ENCODE measurements around the gene AQR. TPM values are rescaled to one million over a fixed set of nuclear protein-coding genes. Genes with fewer than 3 reads are reported as not detected.

Gene AQR
- total and polyA plus RNA-seq, 2 of the 13 experiments (the other 11 are each of a cell fraction or from before 2014, with no cell fraction given): 18.7 to 31.3 TPM

DNA sequence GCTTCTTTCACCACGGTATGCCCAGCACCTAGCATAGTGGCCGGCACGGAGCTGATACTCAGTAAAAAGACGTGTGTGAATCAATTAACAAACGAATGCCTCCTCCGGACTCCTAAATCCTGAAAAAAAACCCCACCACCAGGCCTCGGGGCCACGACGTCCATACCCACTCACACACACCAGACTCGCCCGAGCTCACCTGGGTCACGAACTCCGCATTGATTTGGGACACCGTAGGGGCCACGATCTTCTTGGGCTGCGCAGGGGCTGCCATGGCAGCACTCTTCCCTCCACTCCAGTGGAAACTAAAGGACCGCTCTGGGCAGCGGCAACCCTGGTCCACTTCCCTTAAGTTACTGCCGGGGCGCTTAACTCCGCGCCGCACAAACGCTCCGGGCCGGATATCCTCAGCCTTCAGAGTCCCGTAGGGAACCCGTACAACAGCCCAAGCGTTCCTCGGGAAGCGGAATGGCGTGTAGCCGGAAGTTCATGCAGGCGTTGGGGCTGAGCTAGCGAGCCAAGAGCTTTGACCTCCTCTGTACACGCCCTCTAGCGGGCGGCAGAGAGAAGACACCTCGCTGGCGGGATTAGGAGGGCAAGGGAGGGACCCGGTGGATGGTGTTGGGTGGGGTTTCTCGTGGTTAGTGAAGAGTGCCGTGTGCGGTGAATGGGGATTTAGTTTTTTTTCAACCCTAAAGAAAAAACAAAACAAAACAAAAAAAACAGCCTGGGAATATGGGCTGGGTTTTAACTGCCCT is at the start of gene AQR (continued):
- TF ChIP-seq, protein P1, sequence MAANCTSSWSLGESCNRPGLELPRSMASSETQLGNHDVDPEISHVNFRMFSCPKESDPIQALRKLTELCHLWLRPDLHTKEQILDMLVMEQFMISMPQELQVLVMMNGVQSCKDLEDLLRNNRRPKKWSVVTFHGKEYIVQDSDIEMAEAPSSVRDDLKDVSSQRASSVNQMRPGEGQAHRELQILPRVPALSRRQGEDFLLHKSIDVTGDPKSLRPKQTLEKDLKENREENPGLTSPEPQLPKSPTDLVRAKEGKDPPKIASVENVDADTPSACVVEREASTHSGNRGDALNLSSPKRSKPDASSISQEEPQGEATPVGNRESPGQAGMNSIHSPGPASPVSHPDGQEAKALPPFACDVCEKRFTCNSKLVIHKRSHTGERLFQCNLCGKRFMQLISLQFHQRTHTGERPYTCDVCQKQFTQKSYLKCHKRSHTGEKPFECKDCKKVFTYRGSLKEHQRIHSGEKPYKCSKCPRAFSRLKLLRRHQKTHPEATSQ (CRISPR knock-in tag; IDR thresholded peaks at IDR 0.05; ENCODE audit: borderline replicate concordance): peak; percentile 73; the same call in 1 of the 2 replicates
- peak; percentile 86; the same call in 1 of the 2 replicates for TF ChIP-seq MIER3 (CRISPR knock-in tag; IDR thresholded peaks at IDR 0.05; ENCODE audit: borderline replicate concordance)
- TF ChIP-seq ZNF44 (CRISPR knock-in tag; IDR thresholded peaks at IDR 0.05): 0 out of 2 replicates have a peak, but pooled peaks have one; percentile 66
- TF ChIP-seq NFKB2 (CRISPR knock-in tag; IDR thresholded peaks at IDR 0.05; ENCODE audit: borderline replicate concordance): peak; percentile 78; the same call in 1 of the 2 replicates
- 0 out of 2 replicates have a peak, but pooled peaks have one; percentile 73 for TF ChIP-seq ZNF552 (CRISPR knock-in tag; IDR thresholded peaks at IDR 0.05; ENCODE audit: borderline replicate concordance)
- TF ChIP-seq, protein P2, sequence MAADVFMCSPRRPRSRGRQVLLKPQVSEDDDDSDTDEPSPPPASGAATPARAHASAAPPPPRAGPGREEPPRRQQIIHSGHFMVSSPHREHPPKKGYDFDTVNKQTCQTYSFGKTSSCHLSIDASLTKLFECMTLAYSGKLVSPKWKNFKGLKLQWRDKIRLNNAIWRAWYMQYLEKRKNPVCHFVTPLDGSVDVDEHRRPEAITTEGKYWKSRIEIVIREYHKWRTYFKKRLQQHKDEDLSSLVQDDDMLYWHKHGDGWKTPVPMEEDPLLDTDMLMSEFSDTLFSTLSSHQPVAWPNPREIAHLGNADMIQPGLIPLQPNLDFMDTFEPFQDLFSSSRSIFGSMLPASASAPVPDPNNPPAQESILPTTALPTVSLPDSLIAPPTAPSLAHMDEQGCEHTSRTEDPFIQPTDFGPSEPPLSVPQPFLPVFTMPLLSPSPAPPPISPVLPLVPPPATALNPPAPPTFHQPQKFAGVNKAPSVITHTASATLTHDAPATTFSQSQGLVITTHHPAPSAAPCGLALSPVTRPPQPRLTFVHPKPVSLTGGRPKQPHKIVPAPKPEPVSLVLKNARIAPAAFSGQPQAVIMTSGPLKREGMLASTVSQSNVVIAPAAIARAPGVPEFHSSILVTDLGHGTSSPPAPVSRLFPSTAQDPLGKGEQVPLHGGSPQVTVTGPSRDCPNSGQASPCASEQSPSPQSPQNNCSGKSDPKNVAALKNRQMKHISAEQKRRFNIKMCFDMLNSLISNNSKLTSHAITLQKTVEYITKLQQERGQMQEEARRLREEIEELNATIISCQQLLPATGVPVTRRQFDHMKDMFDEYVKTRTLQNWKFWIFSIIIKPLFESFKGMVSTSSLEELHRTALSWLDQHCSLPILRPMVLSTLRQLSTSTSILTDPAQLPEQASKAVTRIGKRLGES (CRISPR knock-in tag; IDR thresholded peaks at IDR 0.05; ENCODE audit: borderline replicate concordance): 0 out of 2 replicates have a peak, but pooled peaks have one; percentile 46
- peak; percentile 74 for TF ChIP-seq JUND (CRISPR knock-in tag; IDR thresholded peaks at IDR 0.05)
- no peak for TF ChIP-seq ZNF20 (CRISPR knock-in tag; IDR thresholded peaks at IDR 0.05)
- peak; percentile 20; the same call in 1 of the 2 replicates for TF ChIP-seq ZNF12 (CRISPR knock-in tag; IDR thresholded peaks at IDR 0.05)
- peak; percentile 93 for TF ChIP-seq ZNF605 (CRISPR knock-in tag; IDR thresholded peaks at IDR 0.05)
- TF ChIP-seq ZNF615 (CRISPR knock-in tag; IDR thresholded peaks at IDR 0.05; ENCODE audit: borderline replicate concordance): 0 out of 2 replicates have a peak, but pooled peaks have one; percentile 42
- 0 out of 2 replicates have a peak, but pooled peaks have one; percentile 65 for TF ChIP-seq ZFP82 (CRISPR knock-in tag; IDR thresholded peaks at IDR 0.05; ENCODE audit: borderline replicate concordance)
- TF ChIP-seq SAFB2 (CRISPR knock-in tag; IDR thresholded peaks at IDR 0.05; ENCODE audit: borderline replicate concordance, low read depth): peak; percentile 54; the same call in 1 of the 2 replicates
- TF ChIP-seq MED8 (CRISPR knock-in tag; IDR thresholded peaks at IDR 0.05; ENCODE audit: insufficient replicate concordance): no peak
- TF ChIP-seq TRIM24 (CRISPR knock-in tag; IDR thresholded peaks at IDR 0.05): no peak
- TF ChIP-seq, protein P3, sequence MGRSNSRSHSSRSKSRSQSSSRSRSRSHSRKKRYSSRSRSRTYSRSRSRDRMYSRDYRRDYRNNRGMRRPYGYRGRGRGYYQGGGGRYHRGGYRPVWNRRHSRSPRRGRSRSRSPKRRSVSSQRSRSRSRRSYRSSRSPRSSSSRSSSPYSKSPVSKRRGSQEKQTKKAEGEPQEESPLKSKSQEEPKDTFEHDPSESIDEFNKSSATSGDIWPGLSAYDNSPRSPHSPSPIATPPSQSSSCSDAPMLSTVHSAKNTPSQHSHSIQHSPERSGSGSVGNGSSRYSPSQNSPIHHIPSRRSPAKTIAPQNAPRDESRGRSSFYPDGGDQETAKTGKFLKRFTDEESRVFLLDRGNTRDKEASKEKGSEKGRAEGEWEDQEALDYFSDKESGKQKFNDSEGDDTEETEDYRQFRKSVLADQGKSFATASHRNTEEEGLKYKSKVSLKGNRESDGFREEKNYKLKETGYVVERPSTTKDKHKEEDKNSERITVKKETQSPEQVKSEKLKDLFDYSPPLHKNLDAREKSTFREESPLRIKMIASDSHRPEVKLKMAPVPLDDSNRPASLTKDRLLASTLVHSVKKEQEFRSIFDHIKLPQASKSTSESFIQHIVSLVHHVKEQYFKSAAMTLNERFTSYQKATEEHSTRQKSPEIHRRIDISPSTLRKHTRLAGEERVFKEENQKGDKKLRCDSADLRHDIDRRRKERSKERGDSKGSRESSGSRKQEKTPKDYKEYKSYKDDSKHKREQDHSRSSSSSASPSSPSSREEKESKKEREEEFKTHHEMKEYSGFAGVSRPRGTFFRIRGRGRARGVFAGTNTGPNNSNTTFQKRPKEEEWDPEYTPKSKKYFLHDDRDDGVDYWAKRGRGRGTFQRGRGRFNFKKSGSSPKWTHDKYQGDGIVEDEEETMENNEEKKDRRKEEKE (IDR thresholded peaks at IDR 0.05): no peak
- TF ChIP-seq ZNF672 (CRISPR knock-in tag; IDR thresholded peaks at IDR 0.05): no peak; the same call in 1 of the 2 replicates
- TF ChIP-seq ZNF766 (CRISPR knock-in tag; IDR thresholded peaks at IDR 0.05; ENCODE audit: borderline replicate concordance): no peak
- TF ChIP-seq, protein P4, sequence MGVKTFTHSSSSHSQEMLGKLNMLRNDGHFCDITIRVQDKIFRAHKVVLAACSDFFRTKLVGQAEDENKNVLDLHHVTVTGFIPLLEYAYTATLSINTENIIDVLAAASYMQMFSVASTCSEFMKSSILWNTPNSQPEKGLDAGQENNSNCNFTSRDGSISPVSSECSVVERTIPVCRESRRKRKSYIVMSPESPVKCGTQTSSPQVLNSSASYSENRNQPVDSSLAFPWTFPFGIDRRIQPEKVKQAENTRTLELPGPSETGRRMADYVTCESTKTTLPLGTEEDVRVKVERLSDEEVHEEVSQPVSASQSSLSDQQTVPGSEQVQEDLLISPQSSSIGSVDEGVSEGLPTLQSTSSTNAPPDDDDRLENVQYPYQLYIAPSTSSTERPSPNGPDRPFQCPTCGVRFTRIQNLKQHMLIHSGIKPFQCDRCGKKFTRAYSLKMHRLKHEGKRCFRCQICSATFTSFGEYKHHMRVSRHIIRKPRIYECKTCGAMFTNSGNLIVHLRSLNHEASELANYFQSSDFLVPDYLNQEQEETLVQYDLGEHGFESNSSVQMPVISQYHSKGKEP (CRISPR knock-in tag; IDR thresholded peaks at IDR 0.05): no peak; the same call in 1 of the 2 replicates
- TF ChIP-seq RBFOX2 (IDR thresholded peaks at IDR 0.05; ENCODE audit: low read depth, low read length): peak; percentile 59
